GM13976 (cell line): ENCODE data around the gene TMEM218.

Source experiments
- DNase-seq: peaks from one replicate; pipeline ENCODE4 v3.0.0; 2012; ENCODE audit warnings: low spot score
- CTCF ChIP-seq: IDR thresholded peaks from 2 replicates; pipeline ENCODE4 v1.5.1; 2012; ENCODE audit warnings: borderline replicate concordance, mild to moderate bottlenecking; ENCODE audit not compliant: insufficient read depth; ENCODE audit errors: extremely low read depth, missing control alignments, control extremely low read depth
- in situ Hi-C: fragments of 300-500 bp; cut with MboI; formaldehyde crosslinking; loops from one replicate; pipeline ENCODE4 v1.12.0; 2022; ENCODE audit warnings: low sequenced_read_pairs, mixed read lengths, inconsistent platforms; ENCODE audit not compliant: unreplicated experiment

The TMEM218 gene

GRCh38 chr11:125070699-125071254, 40.6 kb downstream of the TMEM218 start:
- no peak for TF ChIP-seq CTCF
- peak; percentile 82 for DNase-seq
- in situ Hi-C loops: no loop called here

- in situ Hi-C loops: no loop called here
- TF ChIP-seq CTCF: no peak
- no peak for DNase-seq
These were observed 41.6 kb downstream of the TMEM218 start for GRCh38 chr11:125069796-125070195.

- no peak for DNase-seq
- no peak for TF ChIP-seq CTCF
- in situ Hi-C loops: no loop called here
These were observed 42.4 kb downstream of the TMEM218 start for GRCh38 chr11:125069008-125069407.

GRCh38 chr11:125068368-125068767, 43.1 kb downstream of the TMEM218 start:
- no peak for TF ChIP-seq CTCF
- no peak for DNase-seq
- in situ Hi-C loops: no loop called here

GRCh38 chr11:125064070-125064469, 47.4 kb downstream of the TMEM218 start:
- DNase-seq: no peak
- in situ Hi-C loops: no loop called here
- no peak for TF ChIP-seq CTCF

GRCh38 chr11:125063429-125064043, 47.9 kb downstream of the TMEM218 start:
- no peak for TF ChIP-seq CTCF
- DNase-seq: peak; percentile 49
- in situ Hi-C loops: no loop called here

GRCh38 chr11:125062931-125063428, 48.4 kb downstream of the TMEM218 start, which contains the start of gene SLC37A2:
SLC37A2 (plus strand) TSS chr11:125063305; CDS start chr11:125063368, 63 bp downstream.
- in situ Hi-C loops: no loop called here
- TF ChIP-seq CTCF: peak; percentile 26
- peak; percentile 90 for DNase-seq
